GM06990 (cell line): ENCODE results near the gene FUBP3.
A peak's percentile ranks its signal among the peaks of the same experiment; 100 is the strongest.

Experiments used
- DNase-seq: peaks from one replicate; pipeline ENCODE4 v3.0.0-alpha.2; 2011; ENCODE audit not compliant: insufficient read length; ENCODE audit errors: extremely low read depth
- H3K27me3 ChIP-seq: replicated peaks from 2 replicates; pipeline ENCODE4 v1.6.0; 2011; ENCODE audit warnings: low read length; ENCODE audit not compliant: control insufficient read depth, insufficient read depth
- H3K36me3 ChIP-seq: 2 replicates; pipeline ENCODE4 v1.5.1; 2011; ENCODE audit warnings: low read length; ENCODE audit not compliant: control insufficient read depth, insufficient read depth
- H3K4me3 ChIP-seq: replicated peaks from 2 replicates; pipeline ENCODE4 v1.5.1; 2011; ENCODE audit warnings: low read depth, mild to moderate bottlenecking, control low read depth, low read length
- TF ChIP-seq, protein P1 (sequence below): IDR thresholded peaks from 2 replicates; pipeline ENCODE4 v1.5.1; 2011; ENCODE audit warnings: low read length, control low read depth, mild to moderate bottlenecking, inconsistent platforms; ENCODE audit not compliant: insufficient read depth, poor library complexity, severe bottlenecking

FUBP3 gene

DNA sequence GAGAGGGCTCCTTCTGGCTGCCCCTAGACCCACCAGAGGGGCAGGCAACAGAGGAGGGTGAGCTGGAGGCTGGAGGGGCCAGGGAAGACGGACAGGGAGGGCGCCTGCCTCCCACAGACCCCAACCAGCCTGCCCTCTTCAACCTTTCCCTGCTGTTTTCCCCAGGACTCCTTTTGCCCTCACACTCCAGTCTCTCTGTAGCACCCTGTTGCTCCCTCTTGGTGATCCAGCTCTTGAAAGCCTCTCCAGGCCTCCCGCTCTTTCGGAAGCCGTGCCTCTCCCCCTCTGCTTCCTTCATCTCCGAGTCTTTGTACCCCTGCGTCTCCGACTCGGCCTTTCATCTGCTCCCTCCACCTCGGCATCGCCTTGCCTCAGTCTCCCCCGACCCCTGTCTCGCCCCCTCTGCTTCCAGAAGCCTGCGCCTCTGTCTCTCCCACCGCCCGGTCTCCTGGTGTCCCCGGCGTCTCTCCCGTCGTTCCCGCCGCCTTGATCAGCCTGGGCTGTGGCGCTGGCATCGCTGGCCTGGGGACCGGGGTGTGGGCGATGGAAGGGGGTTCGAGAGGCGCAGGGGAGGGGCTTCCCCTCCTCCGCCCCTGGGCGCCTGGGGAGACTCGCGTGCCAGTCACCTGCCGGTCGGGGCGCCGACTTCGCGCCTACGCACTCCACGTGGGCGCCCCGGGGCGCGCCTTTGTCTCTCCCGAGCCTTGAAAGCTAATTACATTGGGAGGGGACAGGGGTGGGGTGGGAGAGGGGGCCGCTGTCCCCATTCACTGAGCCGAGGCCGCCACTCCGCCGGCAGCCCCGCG is 79.7 kb downstream of the FUBP3 start:
- TF ChIP-seq, protein P1, sequence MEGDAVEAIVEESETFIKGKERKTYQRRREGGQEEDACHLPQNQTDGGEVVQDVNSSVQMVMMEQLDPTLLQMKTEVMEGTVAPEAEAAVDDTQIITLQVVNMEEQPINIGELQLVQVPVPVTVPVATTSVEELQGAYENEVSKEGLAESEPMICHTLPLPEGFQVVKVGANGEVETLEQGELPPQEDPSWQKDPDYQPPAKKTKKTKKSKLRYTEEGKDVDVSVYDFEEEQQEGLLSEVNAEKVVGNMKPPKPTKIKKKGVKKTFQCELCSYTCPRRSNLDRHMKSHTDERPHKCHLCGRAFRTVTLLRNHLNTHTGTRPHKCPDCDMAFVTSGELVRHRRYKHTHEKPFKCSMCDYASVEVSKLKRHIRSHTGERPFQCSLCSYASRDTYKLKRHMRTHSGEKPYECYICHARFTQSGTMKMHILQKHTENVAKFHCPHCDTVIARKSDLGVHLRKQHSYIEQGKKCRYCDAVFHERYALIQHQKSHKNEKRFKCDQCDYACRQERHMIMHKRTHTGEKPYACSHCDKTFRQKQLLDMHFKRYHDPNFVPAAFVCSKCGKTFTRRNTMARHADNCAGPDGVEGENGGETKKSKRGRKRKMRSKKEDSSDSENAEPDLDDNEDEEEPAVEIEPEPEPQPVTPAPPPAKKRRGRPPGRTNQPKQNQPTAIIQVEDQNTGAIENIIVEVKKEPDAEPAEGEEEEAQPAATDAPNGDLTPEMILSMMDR: no peak
- peaks cover 2% of the 10 kb centered on the region; the same call in 1 of the 2 replicates for H3K27me3 ChIP-seq
- no peaks in the 10 kb centered on the region for H3K36me3 ChIP-seq
- H3K4me3 ChIP-seq: no peak overlapping the region
- no peak for DNase-seq

DNA sequence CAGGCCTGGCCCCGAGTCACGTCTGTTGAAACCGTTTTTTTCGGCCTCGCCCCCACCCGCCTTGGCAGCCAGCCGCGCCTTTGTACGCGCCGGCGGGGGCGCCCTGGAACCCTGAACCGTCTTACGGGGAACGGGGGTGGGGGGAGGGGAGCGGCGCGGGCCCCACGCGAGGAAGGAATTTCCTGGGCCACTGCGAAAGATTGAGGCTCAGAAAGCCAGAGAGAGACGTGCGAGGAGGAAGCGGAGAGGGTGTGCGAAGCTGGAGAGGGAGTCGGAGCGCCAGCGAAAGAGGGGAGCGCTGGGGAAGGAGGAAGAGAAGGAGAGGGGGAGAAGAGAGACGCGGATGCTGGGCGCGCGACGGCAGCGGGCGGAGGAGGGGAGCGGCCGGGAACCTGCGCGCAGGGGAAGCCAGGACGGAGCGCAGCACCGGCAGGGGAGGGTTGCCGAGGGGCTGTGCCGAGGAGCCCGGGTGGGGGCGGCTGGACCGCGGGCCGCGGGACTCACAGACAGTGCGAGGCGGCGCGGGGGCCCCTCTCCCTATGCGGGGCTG is 80.4 kb downstream of the FUBP3 start:
- Histone ChIP-seq H3K4me3 (no peak overlapping the region), H3K36me3 (no peaks in the 10 kb centered on the region), H3K27me3 (peaks cover 2% of the 10 kb centered on the region; the same call in 1 of the 2 replicates)
- TF ChIP-seq, protein P1: no peak
- DNase-seq: no peak

DNA sequence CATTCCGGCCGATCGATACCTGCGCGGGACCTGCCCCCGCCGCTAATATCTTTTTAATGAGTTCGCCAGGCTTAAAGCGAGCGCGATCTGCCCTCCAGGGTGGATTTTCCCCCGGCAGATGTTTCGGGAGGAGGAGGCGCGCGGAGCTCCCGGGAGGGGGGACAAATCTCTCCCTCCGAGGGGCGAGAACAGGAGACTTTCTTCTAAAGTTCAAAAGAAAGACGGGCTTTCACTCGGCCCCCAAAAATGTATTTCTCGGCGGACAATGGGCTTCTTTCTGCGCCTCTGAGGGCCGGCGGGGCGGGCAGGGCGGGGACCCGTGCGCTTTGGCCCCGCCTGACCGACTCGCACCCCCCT is 80.9 kb downstream of the FUBP3 start:
- no peaks in the 10 kb centered on the region for H3K36me3 ChIP-seq
- H3K27me3 ChIP-seq: peaks cover 2% of the 10 kb centered on the region; the same call in 1 of the 2 replicates
- TF ChIP-seq, protein P1: no peak
- no peak overlapping the region for H3K4me3 ChIP-seq
- no peak for DNase-seq

DNA sequence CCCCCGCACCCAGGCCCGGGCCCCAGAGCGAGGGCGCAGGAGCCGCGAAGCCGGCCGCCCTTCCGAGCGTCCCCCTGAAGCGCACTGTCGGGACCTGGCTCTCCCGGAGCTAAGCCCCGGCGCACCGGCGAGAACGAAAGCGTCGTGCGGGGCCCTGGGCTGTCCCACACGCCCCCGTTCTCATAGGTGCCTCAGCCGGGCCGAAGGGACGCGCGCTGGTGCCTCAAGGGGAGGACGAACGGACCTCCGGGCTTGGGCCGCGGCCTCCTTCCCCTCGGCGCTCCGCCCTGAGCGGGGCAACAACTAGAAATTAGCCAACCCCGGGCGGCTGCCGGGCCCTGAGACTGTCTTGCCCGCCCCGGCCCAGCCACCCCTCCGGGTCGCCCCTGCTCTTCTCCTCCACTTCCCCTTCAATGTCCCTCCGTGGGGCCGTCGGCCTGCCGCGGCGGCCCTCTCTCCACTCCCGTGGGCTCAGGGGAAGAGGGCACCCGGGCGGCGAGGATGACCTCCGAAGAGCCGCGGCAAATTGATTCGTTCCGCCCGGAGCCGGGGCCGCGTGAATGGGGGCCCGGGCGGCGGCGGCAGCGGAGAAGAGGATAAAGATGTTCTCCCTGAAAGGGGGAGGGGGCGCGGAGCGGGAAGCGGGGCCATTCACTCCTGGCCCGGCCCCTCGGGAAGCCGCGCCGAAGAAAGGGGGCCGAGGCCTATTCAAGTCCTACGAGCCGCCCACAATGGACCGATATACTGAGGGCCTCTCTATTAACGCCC is 81.5 kb downstream of the FUBP3 start:
- Histone ChIP-seq H3K36me3 (no peaks in the 10 kb centered on the region), H3K27me3 (peaks cover 2% of the 10 kb centered on the region; the same call in 1 of the 2 replicates), H3K4me3 (peak overlapping the region; percentile 18)
- TF ChIP-seq, protein P1: no peak
- DNase-seq: no peak

DNA sequence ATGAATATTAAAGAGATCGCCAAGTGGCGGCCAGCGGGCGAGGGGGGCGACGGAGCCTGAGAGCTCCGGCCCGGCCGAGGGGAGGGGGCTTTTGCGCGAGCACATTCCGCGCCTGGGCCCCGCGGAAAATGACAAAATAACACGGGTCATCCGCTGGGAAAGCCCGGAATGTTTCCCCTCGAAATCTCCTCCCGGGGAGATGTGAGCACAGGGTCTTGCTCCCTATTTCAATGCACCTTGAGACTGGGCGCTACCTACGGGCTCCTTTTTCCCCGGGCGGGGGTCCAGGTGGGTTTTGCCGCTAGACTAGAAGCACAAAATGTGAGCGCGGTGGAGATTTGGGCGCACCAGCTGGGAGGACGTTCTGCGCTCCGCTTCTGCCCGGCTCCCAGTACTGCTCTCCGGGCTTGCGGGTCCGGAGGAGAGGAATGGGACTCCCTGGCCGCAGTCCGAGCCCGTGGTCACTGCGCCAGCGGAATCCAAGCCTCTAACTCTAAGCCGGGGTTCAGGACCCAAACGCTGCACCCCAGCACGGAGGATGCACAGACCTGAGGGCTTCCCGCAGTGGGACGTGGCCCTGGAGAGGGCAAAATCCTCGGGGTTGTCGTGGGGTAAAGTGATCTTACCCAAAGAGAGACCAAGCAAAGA is 82.2 kb downstream of the FUBP3 start:
- TF ChIP-seq, protein P1: no peak

More for the DNA sequence above, 82.2 kb downstream of the FUBP3 start:
- H3K27me3 ChIP-seq: peaks cover 2% of the 10 kb centered on the region; the same call in 1 of the 2 replicates
- DNase-seq: no peak
- H3K36me3 ChIP-seq: no peaks in the 10 kb centered on the region
- no peak overlapping the region for H3K4me3 ChIP-seq
